ENCODE measurements around the gene CD177. TPM values are rescaled to one million over a fixed set of nuclear protein-coding genes. Genes with fewer than 3 reads are reported as not detected.

CD177 gene, protein sequence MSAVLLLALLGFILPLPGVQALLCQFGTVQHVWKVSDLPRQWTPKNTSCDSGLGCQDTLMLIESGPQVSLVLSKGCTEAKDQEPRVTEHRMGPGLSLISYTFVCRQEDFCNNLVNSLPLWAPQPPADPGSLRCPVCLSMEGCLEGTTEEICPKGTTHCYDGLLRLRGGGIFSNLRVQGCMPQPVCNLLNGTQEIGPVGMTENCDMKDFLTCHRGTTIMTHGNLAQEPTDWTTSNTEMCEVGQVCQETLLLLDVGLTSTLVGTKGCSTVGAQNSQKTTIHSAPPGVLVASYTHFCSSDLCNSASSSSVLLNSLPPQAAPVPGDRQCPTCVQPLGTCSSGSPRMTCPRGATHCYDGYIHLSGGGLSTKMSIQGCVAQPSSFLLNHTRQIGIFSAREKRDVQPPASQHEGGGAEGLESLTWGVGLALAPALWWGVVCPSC
- total RNA-seq, result not detected in 2 replicates

DNA sequence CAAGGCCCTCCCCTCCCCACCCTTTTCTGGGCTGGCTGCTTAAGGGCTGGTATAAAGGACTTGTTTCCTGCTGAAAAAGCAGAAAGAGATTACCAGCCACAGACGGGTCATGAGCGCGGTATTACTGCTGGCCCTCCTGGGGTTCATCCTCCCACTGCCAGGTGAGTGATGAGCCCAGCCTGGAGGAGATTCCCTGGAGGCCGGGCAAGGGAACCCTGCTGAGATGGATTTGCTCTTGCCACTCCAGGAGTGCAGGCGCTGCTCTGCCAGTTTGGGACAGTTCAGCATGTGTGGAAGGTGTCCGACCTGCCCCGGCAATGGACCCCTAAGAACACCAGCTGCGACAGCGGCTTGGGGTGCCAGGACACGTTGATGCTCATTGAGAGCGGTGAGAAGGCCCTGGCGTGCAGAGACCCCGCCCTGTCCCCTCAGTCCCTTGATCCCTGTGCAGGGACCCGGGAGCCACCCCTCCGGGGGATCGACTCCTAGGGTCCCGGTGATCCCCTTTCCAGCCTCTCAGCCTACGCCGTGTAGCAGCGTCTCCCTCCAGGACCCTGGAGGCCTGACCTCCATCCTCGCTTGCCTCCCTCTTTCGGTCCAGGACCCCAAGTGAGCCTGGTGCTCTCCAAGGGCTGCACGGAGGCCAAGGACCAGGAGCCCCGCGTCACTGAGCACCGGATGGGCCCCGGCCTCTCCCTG lies at the start of gene CD177:
Gene CD177 (plus strand): TSS at position 81 of the 699 bp plus-strand sequence. CDS start 29 bp downstream, at position 110.
- CTCF ChIA-PET, result no interaction called here
- TF ChIP-seq, protein P1, sequence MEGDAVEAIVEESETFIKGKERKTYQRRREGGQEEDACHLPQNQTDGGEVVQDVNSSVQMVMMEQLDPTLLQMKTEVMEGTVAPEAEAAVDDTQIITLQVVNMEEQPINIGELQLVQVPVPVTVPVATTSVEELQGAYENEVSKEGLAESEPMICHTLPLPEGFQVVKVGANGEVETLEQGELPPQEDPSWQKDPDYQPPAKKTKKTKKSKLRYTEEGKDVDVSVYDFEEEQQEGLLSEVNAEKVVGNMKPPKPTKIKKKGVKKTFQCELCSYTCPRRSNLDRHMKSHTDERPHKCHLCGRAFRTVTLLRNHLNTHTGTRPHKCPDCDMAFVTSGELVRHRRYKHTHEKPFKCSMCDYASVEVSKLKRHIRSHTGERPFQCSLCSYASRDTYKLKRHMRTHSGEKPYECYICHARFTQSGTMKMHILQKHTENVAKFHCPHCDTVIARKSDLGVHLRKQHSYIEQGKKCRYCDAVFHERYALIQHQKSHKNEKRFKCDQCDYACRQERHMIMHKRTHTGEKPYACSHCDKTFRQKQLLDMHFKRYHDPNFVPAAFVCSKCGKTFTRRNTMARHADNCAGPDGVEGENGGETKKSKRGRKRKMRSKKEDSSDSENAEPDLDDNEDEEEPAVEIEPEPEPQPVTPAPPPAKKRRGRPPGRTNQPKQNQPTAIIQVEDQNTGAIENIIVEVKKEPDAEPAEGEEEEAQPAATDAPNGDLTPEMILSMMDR (IDR thresholded peaks at IDR 0.05), result no peak
- POLR2A ChIA-PET, result no interaction called here
- no peaks in the 10 kb centered on the region for H3K4me1 Mint-ChIP-seq
- DNase-seq (no peak), ATAC-seq (ENCODE audit: low read depth) (no peak)
- no peaks in the 10 kb centered on the region for H3K36me3 Mint-ChIP-seq (ENCODE audit: low read depth)
- no peak within 1 kb of the TSS for H3K4me3 Mint-ChIP-seq
- intact Hi-C loops (cut with micrococcal nuclease), result no loop called here
- H3K27ac Mint-ChIP-seq, result no peak within 1 kb of the TSS
- H3K9me3 Mint-ChIP-seq, result no peaks in the 10 kb centered on the region
- H3K27me3 Mint-ChIP-seq, result peaks cover 13% of the 10 kb centered on the region

DNA sequence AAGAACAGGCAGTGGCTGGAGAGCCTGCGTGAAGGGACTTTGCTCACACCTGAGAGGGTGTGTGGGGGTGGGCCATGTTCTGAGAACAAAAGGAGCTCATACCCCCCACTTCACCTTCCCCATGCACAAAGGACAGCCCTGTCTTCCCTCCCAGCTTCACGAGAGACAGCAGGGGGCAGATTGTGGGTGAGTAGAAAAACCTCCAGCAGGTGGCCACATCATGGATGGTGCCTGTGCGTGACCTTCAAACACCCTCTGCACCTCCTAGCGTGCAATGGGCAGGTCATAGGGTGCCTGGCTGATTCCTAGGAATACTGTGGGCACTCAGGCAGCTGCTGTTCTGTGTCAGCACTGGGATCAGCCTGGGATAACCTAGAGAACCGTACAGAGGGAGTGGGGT lies 47.8 kb upstream of the CD177 start:
- no peak for ATAC-seq (ENCODE audit: low read depth)
- Mint-ChIP-seq H3K9me3 (peaks cover 6% of the 10 kb centered on the region), H3K27ac (no peak overlapping the region), H3K36me3 (ENCODE audit: low read depth) (no peaks in the 10 kb centered on the region), H3K4me1 (no peaks in the 10 kb centered on the region), H3K4me3 (no peak overlapping the region), H3K27me3 (peaks cover 4% of the 10 kb centered on the region)
- POLR2A ChIA-PET, result no interaction called here
- intact Hi-C loops (cut with micrococcal nuclease), result no loop called here
- CTCF ChIA-PET, result no interaction called here
- TF ChIP-seq, protein P1 (IDR thresholded peaks at IDR 0.05), result no peak
- DNase-seq, result no peak

DNA sequence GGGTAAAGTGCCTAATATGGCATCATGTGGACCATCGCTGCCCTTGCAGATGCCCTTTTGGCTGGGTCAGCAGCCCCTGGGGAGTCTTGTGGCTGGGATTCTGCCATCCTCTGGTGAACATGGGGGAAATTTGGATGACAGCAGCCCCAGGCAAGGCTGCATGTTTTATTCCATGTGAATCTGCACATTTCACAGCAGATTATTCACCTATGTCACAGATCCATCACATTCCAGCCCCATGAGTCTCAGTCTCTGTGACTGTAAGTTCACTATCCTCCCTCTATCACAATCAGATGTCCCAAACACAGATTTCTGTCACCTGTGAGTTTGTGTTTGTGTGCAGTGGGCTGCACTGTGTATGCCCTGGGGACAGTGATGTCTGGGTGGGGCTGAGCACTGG lies 47.4 kb upstream of the CD177 start:
- no peaks in the 10 kb centered on the region for H3K4me1 Mint-ChIP-seq
- no peaks in the 10 kb centered on the region for H3K36me3 Mint-ChIP-seq (ENCODE audit: low read depth)
- DNase-seq, result no peak
- TF ChIP-seq, protein P1 (IDR thresholded peaks at IDR 0.05), result no peak
- H3K27me3 Mint-ChIP-seq, result peaks cover 2% of the 10 kb centered on the region
- H3K27ac Mint-ChIP-seq, result no peak overlapping the region
- H3K9me3 Mint-ChIP-seq, result peaks cover 6% of the 10 kb centered on the region
- intact Hi-C loops (cut with micrococcal nuclease), result no loop called here
- ChIA-PET CTCF (no interaction called here), POLR2A (no interaction called here)
- ATAC-seq (ENCODE audit: low read depth), result no peak
- no peak overlapping the region for H3K4me3 Mint-ChIP-seq

DNA sequence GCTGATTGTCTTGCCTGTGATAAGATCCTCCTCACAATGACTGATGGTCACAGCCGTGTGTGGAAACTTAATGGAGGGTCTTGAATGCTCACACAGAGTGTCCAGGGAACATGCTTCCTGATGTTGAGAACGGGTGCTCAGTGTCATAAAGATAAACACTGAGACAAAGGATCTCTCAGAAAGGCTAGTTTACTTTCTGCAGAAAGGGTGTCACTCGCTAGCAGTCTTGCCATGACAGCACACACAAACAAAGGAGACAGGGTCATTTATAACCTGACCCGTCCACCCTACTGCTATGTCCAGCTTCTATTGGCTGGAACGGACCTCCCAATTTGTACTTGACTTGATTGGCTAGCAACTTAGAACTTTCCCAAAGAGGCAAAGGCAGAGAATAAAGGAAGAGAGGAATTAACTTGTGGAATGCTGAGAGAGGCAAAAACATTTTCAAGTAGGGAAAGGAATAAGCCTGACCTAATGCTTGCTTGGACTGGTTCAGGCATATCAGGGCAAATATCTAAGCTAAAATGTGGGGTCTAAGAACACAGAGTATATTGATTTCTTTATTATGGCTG lies 45.2 kb upstream of the CD177 start:
- H3K36me3 Mint-ChIP-seq (ENCODE audit: low read depth), result no peaks in the 10 kb centered on the region
- H3K4me3 Mint-ChIP-seq, result no peak overlapping the region
- intact Hi-C loops (cut with micrococcal nuclease), result no loop called here
- peaks cover 6% of the 10 kb centered on the region for H3K9me3 Mint-ChIP-seq
- CTCF ChIA-PET, result interaction anchor here (0.6 kb wide), 1 partner anchor 141 kb away, joined by 3 read pairs; no protein-coding TSS in a partner anchor
- H3K27ac Mint-ChIP-seq, result no peak overlapping the region
- no peak for DNase-seq
- peaks cover 2% of the 10 kb centered on the region for H3K27me3 Mint-ChIP-seq
- H3K4me1 Mint-ChIP-seq, result no peaks in the 10 kb centered on the region
- POLR2A ChIA-PET, result no interaction called here
- TF ChIP-seq, protein P1 (IDR thresholded peaks at IDR 0.05), result no peak
- ATAC-seq (ENCODE audit: low read depth), result no peak

DNA sequence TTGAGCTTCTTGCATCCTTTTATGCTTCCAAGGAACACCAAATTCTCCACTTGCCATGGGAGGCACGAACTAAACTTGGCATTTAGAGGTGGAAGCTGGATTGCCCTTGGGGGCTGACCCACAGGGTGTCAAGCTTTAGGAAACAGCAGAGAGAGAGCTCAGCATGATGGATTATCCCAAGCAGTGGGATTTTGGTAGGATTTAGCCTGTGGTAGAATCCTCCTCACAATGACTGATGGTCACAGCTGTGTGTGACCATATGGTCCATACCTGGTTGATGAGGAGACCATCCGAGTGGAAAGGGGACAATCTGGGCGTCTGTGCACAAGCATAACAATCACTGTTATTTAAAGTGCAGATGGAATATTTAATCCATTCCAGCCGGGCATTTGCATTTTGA lies 44.0 kb upstream of the CD177 start:
- intact Hi-C loops (cut with micrococcal nuclease), result no loop called here
- no peak for ATAC-seq (ENCODE audit: low read depth)
- TF ChIP-seq, protein P1 (IDR thresholded peaks at IDR 0.05), result no peak

More for the DNA sequence above, 44.0 kb upstream of the CD177 start:
- Mint-ChIP-seq H3K4me1 (no peaks in the 10 kb centered on the region), H3K9me3 (peaks cover 6% of the 10 kb centered on the region), H3K27me3 (peaks cover 2% of the 10 kb centered on the region), H3K36me3 (ENCODE audit: low read depth) (no peaks in the 10 kb centered on the region), H3K27ac (no peak overlapping the region), H3K4me3 (no peak overlapping the region)
- ChIA-PET CTCF (no interaction called here), POLR2A (no interaction called here)
- DNase-seq, result no peak

Measured in activated B cell treated with CpG ODN at 0.5 μM for 24 hours (primary cell).